Limb (tissue), 2 donors: ENCODE measurements around the gene COG2.
"Not testable (repeated sequence)": the region's sequence is repeated elsewhere in the genome, so short reads cannot be mapped to it uniquely, and the experiment has no call there.

Source experiments
- DNase-seq, 2 donors: peaks; one replicate each; pipeline ENCODE4 v3.0.0-alpha.2; 2016; ENCODE audit errors: extremely low spot score in 2 of 2

The COG2 gene

DNA sequence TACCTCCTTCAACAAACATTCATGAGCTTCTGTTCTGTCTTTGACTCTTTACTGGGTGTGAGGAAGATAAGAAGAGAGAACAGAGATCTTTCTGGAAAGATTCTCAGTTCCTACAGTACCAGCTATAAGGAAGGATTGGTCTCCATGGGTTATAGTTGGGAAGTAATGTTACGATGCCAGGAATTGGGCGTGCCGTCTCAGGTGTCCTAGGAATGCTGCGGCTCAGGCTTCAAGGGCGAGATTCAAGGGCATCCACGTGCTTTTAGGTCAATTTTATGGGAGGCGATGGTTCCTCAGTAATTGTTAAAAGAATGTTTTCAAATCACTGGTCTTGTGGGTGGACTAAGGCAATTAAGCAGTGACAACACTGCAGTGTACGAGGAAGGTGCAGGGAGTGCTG lies 27.3 kb downstream of the COG2 start:
- DNase-seq = no peak

DNA sequence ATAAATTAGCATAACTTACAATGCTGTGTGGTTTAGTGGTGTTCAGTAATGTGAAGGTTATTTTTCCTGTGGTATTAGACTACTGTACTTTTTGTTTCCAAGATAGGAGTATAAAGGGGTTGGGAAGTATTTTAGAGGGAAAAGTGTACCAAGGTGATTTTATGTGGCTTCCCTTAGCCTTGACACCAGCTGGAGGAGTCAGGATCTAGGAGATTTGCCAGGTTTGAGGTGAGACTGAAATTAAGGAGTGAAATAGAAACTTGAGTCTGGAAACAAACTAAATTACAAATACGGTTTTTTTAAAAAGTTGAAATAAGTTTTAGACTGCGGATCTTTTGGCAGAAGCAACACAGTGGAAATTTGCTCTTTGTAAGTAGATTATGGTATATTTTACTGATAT lies 32.3 kb downstream of the COG2 start:
- no peak for DNase-seq

DNA sequence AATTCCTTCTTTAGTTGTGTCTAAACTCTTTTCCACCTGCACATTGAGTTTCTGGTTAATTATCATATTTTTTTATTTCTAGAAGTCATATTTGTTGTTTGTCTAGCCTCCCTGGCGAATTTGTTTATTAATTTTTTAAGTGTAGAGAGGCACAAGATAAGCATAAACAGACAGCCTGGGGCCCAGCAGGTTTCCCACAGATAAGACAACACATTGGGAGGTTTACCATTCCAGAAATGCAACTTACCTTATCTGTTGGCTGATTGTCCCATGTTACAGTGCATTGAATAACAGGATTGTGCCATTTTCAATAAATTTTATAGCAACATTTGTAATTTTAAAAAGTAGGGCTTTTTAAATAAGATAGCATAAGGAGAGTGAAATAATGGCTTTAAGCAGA lies 34.9 kb downstream of the COG2 start:
- no peak for DNase-seq

DNA sequence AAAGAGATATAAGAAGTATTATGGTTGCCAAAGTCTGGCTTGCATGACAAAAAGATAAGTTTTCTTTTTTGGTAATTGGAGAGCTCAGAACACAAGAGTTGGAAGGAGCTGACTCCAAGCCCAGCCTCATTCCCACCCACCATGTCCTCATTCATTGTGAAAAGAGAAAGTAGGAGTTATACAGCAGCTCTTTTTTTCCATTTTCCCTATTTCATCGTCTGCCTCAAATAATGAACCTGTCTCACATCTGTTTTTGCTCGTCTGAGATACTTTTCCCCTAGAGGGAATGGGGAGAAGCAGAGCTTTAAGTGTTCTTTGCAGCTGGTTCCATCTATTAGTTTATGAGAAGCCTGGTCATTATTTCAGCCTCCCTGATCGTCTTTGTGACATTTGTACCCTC lies 36.9 kb downstream of the COG2 start:
- DNase-seq = no peak

DNA sequence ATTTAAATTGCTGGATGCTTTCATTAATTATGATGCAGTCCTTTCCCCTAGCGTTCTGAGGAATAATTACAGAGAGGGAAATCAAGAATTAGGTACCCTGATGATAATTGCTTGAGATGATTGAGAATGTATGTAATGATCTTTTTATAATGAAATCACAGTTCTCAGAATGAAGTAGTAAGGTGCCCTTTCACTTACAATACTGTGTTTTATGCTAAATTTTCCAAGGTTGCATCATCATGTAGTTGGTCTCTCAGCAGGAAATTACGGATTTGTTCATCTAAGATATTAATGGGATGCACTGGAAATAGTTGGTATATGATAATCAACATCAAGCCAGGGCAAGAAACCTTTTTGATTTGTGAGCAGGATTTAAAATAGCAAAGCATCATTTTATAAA lies 37.5 kb downstream of the COG2 start:
- no peak for DNase-seq

DNA sequence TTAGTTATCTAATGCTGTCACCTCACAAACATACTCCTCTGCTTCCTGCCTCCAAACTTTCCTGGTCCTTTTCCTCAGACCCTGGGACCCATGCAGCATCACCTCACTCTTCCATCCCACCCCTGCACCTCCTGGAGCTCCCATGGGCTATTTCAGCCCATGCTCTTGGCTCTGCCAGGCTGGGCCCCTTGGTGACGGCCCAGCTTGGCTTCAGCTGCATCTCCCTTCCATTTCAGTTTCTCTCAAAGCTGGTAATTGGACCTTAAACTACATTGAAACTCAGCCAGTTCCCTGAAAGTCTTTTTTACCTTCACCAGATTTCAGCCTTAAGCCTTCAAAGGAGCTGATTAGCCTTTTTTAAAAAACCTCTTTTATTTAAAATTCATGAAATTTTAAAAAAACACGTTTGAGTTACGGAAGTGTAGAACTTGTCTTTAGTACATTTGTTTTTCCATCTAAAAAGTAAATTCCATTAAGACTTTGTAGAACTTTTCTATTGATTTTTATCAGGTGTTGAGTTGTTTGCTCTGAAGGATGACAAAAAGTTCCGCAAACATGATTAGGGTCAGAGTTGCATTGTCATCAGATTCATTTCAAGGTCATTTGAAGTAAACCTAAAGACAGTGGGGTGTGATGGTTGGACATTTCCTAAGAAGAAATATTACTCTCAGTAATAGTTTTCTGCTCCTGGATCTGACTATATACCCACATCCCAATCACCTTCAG lies 38.2 kb downstream of the COG2 start:
- DNase-seq = no peak

DNA sequence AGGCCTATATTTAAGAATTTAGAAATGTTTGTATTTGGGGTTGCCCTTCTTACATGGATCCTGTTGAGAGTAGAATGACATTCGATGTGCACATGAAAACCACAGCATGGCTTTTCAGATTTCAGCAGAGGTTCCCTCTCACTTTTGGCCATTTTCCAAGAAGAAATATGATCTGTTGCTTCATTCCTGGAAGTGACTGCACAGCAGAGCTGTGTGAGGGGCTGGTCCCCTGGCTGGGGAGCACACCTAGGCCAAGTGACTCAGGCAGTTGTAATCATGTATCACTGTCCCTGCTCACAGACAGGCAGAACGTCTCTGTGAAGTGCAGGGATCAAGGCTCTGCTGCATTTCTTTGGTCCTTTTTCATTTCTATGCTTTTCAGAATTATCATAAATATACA lies 39.3 kb downstream of the COG2 start:
- peak; percentile 38 to 55 for DNase-seq

DNA sequence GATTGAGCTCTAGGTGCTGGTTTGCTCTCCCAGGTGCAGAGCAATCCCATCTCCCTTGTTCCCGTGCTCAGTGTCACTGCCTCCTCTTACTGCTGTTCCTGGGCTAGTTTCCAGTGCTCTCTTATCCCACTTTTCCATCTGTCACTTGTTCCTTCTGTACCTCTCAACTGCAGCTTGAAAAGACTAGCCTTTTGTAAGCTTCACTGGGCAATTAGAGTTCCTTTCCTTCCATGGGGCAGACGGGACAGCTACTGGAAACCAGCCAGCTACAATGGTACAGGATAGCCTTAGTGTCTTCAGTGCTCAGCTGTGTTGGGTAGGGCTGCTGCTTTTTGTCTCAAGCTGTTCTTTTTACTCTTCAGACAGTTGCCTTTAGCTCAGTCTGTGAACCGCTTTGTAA lies 40.0 kb downstream of the COG2 start:
- peak in 1 of 2 donors; percentile 18 for DNase-seq

DNA sequence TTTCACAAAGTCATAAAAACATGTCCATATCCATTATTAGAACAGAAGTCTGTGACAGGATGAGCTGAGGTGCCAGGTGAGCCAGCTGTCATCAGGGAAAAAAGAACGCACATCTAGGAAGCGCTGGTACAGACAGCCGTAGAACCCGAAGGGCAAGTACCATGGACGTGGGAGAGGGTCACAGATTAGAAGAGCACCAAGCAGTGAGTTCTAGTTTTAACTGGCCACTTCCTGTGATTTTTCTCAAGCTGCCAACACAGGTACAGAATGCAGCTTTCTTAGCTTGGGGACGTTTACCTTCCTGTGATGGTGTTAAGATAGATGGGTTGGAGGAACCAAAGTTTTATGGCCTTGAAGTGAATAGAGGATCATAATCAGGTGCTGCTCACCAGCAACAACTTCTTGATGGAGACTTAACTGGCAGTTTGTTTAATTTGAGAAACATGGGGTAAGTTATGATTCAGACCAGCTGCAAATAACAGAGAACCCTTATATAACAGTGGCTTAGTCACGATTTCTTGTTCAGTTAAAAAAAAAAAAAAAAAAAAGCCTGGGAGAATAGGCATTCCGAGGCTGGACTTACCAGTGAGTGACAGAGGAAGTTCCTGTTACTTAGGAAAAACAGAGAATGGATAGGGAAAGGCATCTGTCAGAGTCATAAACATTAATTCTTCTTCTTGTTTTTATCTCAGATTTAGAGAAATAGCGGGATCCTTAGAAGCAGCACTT lies 40.8 kb downstream of the COG2 start:
- DNase-seq = no peak

DNA sequence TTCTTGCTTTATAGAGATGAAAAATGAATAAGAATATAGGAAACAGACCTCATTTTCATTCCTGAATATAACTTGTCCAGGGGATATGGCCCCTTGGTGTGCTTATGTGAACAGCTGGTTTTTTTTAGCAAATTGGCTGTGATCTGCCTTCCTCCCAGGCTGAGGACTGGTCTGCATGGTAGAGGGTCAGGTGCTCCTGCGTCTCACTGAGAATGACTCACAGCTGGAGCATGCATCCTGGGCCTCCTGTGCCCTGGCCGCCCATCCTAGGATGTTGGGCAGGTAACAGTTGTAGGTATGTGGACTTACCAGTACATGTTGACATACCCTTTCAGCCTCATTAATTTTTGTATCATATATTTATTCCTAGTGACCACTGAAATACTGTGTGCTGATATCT lies 41.9 kb downstream of the COG2 start:
- no peak for DNase-seq

DNA sequence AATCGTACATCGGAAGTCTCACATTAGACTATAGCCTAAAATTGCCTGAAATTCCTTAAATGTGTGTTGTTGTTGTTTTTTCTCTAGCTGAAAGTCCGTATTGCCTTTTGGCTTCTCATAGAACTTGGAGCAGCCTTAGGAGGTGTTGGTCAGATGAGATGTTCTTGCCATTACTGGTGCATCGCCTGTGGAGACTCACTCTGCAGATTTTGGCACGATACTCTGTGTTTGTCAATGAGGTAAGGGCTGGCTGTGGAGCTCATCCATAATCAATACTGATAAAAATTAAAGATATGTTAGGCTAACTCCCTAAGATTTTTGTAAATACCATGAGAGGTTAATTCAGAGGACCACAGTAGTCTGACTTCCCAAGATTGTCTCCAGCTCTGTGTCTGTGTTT lies 42.7 kb downstream of the COG2 start:
- DNase-seq = no peak

DNA sequence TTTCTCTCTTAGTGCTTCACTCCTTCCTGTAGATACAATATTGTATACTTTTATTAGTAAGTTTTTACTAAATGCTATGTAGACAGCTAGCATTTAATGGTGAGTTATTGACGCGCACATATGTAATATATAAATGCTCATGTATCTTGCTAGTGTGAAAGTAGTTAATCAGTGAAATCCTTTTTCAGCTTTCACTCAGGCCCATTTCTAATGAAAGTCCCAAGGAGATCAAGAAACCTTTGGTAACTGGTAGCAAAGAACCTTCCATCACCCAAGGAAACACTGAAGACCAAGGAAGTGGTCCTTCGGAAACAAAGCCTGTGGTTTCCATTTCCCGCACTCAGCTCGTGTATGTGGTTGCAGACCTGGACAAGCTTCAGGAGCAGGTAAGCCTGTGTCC lies 44.5 kb downstream of the COG2 start:
- DNase-seq = no peak

DNA sequence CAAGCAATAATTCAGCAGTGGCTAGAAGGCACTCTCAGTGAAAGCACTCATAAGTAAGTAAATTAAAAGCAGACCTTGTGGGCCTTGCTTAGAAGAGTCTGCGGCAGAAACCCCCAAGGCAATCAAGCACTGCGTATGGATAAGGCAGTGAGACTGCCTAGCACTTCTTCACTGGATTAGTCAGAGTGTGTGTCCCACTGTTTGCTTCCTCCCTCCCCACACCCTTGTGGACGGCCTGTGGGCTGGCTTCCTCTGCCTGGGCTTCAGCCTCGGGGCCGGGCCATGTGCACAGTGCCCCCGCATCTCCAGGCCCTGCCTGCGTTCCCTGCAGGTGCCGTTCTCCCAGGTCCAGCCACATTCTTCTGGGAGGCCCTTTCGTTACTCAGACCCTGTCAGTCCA lies 47.8 kb downstream of the COG2 start:
- DNase-seq = no peak

DNA sequence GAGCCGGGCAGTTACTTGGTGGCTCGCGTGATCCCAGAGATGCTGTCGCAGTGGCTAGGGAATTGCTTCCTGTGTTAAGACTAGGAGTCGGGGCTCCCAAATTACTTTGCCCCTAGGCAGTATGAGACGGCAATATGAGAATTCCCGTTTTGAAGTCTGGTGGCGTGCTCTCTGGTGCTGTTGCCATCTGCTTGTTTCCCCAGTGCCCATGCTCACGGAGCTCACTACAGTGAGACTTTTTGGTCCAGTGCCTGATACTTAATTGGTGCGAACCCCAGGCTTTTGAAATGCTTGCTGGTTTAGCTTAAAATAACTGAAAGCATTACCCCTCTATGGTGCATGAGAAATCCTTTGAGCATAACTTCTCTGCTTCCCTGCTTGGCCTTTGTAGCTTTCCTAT lies 49.3 kb downstream of the COG2 start:
- DNase-seq = no peak

DNA sequence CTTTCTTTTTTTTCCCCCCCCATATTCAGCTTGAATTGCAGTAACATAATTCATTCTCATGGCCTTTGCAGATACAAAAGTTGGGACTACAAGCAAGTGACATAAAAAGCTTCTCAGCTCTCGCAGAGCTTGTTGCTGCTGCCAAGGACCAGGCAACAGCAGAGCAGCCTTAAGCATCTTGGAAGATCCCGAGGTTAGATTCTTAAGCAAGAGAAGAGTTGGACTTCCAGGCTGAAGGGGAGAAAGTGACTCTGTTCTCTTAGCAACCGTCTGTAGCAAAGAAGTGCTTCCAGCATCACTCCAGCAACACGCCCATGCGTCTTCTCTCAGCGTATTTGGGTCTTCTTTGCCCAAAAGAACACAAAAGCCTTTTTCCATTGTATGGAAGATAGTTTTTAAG lies 50.9 kb downstream of the COG2 start:
- no peak for DNase-seq

DNA sequence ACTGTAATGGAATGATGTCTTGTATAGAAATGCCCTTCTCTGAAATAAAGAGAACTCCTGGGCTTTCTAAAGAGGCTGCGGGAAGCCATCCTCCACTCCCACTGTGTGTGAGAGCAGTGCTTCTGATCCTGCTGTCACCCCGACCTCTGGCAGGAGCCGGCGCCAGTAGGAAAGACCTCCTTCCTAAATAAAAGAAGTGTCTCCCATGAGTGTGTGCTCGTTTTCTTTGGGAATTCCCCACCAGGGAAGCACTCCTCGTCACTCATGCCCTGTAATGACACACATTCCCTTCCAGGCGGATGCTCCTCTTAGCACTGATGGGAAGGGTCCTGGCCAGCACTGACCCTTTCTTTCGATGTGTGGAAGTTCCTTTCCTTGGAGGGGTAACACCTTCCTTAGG lies 51.5 kb downstream of the COG2 start:
- no peak for DNase-seq

DNA sequence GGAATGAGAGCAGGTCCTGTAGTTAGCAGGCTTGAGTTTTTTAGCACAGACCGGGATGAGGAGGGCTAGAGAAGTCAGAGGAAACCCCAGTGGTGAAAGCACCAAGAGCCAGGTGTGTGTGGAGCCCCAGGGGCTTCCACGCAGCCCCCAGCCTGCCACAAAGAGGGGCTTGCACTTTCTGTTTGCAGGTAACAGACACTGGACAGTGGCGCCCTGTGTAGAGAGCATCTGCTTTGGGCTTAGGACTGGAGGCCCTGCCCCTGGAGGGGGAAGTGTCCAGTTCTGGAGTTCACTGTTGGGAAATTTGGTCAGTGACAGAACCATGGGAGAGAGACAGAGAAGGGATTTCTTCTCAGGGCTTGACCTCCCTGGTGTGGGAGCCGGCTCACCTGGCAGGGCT lies 52.2 kb downstream of the COG2 start:
- no peak for DNase-seq

DNA sequence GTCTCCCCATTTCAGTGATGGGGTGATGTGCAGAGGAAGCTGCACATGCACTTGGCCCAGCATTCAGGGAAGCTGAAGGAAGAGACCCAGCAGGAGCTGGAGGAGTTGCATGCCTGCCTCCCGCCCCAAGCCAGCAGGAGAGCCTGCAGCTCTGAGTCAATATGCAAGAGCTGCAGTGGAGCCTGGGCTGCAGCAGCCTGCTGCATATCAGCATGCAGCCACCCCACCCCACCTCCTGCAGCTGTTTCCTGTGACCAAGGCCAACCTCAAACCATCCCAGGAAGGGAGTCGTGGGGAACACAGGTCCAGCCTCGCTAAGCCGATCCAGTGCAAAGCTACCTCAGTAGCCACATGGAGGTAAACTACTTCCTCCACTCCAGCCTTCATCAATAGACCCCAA lies 52.7 kb downstream of the COG2 start:
- DNase-seq = no peak

DNA sequence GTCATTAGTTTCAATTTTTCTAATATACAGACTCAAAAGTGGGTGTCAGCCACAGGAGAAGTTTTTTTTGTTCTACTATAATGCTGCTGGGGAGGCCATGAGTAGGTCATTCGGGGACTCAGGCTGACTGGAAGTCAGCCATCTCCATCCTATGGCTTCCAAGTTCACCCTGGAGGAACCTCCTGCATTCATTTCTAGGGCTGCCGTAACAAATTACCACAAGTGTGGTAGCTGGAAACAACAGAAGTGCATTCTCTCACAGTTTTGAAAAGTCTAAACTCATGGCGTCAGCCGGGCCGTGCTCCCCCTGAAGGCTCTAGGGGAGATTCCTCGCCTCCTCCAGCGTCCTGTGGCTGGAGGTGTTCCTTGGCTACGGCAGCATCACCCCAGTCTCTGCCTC lies 53.9 kb downstream of the COG2 start:
- no peak for DNase-seq

DNA sequence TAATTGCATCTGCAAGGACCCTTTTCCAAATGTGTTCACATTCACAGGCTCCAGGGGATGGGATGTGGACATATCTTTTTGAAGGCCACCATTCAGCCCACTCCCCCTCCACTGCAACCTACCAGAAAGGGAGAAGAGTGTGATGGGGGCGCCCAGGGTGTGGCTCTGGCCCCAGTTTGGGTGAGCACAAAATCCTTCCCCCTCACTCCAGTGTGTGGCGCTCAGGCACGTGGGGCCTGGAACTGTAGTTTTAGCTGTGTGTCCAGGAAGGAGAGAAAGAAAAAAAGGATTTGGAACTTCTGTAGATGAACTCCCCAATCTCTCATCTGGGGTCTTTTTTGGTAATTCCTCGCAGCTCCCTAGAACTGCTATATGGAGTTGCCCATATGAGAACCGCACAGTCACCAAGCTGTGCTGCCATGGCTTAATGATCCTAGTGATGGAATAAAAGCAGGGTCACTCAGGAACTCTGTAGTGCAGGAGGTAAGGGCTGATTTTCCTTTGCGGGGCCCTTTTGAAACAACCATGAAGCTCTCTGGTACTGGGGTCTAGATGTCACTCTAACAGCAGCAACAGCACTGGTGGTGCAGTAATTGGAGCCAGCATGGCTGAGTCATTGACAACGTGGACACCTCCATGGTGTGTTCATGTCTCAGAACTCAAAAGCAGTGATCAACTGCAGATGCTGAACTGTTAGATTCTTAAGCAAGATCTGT lies 54.6 kb downstream of the COG2 start:
- no peak for DNase-seq

DNA sequence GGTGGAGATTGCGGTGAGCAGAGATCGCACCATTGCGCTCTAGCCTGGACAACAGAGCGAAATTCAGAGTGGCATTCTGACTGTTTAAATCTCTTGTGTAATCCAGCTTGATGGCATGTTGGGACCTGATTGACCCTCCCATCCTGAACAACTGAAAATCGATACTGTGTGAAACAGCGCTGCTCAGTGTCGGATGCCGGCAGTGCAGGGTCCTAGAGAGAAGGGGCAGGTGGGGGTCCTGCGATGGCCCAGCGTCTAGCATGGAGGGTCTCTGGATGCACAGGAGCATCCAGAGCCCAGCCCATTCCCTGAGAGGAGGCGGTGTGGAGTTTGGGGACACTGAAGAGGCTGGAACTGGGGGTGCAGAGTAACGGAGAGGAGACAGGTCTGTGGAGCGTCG lies 55.8 kb downstream of the COG2 start:
- no peak for DNase-seq

DNA sequence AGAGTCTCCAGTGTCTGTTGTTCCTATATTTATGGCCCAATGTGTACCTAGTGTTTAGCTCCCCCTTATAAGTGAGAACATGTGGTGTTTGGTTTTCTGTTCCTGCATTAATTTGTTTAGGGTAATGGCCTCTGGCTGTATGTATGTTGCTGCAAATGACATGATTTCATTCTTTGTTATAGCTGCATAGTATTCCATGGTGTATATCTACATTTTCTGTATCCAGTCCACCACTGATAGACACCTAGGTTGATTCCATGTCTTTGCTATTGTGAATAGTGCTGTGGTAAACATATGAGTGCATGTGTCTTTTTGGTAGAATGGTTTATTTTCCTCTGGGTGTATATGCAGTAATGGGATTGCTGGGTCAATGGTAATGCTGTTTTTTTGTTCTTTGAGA lies 56.7 kb downstream of the COG2 start:
- DNase-seq = not testable (repeated sequence)

DNA sequence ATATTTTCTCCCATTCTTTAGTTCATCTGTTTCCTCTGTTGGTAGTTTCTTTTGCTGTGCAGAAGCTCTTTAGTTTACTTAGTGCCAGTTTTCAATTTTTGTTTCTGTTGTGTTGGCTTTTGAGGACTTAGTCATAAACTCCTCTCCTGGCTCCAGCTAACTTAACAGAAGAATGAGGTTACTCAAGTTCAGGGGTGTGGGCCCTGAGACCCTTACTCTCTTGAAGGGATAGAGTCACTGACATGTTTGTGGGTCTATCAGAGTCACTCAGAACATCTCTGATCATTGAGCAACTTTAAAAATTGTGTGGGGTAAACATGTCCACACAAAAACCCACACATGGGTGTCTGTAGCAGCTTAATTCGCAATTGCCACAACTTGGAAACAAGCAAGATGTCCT lies 57.4 kb downstream of the COG2 start:
- no peak for DNase-seq
